ENCODE measurements around the gene PUSL1. TPM values are rescaled to one million over a fixed set of nuclear protein-coding genes. Genes with fewer than 3 reads are reported as not detected.

PUSL1 gene
- total RNA-seq, 2 experiments from 2014 or later: 31.3 to 57.1 TPM

GRCh38 chr1:1278620-1279019, 29.8 kb upstream of the PUSL1 start:
- no peak for DNase-seq (ENCODE audit: low spot score)
- no peaks in the 10 kb centered on the region for H3K79me2 ChIP-seq (ENCODE audit: insufficient read depth, low read depth, low read length)
- TF ChIP-seq CTCF (conservative IDR thresholded peaks at IDR 0.05; ENCODE audit: low read length) (no peak), EZH2phosphoT487 (IDR thresholded peaks at IDR 0.05; ENCODE audit: borderline replicate concordance, low read depth, low read length) (no peak)
- no peaks in the 10 kb centered on the region for H4K20me1 ChIP-seq (ENCODE audit: insufficient read depth, low read length)
- H3K4me1 ChIP-seq (ENCODE audit: insufficient read depth, low read length, poor library complexity, severe bottlenecking): peaks cover 6% of the 10 kb centered on the region
- no peaks in the 10 kb centered on the region for H3K9me3 ChIP-seq (ENCODE audit: low read length)
- H3K36me3 ChIP-seq (ENCODE audit: insufficient read depth, low read length): no peaks in the 10 kb centered on the region
- no peak overlapping the region for H3K4me2 ChIP-seq (ENCODE audit: low read length)
- intact Hi-C loops (cut with micrococcal nuclease; ENCODE audit: unreplicated experiment): no loop called here
- no peaks in the 10 kb centered on the region for H3K9me2 ChIP-seq (ENCODE audit: insufficient read depth, low read length)
- BruUV-seq (replicated peaks): no TSS peak
- H2AFZ ChIP-seq (ENCODE audit: low read length): no peak overlapping the region
- POLR2A ChIA-PET: interaction anchor here (0.6 kb wide), 1 partner anchor 136 kb away, joined by 3 read pairs; no protein-coding TSS in a partner anchor
- H3K27ac ChIP-seq (ENCODE audit: low read depth, low read length, poor library complexity, severe bottlenecking): no peak overlapping the region
- no peak overlapping the region for H3K4me3 ChIP-seq (ENCODE audit: low read depth, low read length, poor library complexity, severe bottlenecking)
- CTCF ChIA-PET (ENCODE audit: unreplicated experiment): no interaction called here

DNA sequence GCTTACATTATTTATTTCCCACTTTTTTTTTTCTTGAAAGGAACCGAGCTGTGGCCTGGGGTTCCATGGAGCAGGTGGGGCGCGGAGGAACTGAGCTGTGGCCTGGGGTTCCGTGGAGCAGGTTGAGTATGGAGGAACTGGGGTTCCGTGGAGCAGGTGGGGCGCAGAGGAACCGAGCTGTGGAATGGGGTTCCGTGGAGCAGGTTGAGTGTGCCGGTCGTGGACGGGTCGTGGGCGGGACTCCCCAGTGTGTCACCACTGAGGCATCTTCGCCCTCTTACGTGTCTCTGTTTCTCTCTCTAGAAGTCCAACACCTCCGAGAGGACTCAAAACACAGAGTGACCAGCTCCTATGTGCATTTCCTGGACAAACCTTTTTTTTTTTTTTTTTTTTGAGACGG, 29.4 kb upstream of the PUSL1 start:
- TF ChIP-seq EZH2phosphoT487 (IDR thresholded peaks at IDR 0.05; ENCODE audit: borderline replicate concordance, low read depth, low read length) (no peak), CTCF (conservative IDR thresholded peaks at IDR 0.05; ENCODE audit: low read length) (no peak)
- H3K4me2 ChIP-seq (ENCODE audit: low read length): no peak overlapping the region
- CTCF ChIA-PET (ENCODE audit: unreplicated experiment): no interaction called here
- H3K27ac ChIP-seq (ENCODE audit: low read depth, low read length, poor library complexity, severe bottlenecking): no peak overlapping the region
- POLR2A ChIA-PET: interaction anchor here (0.6 kb wide), 1 partner anchor 136 kb away, joined by 3 read pairs; no protein-coding TSS in a partner anchor
- peaks cover 6% of the 10 kb centered on the region for H3K4me1 ChIP-seq (ENCODE audit: insufficient read depth, low read length, poor library complexity, severe bottlenecking)
- H3K79me2 ChIP-seq (ENCODE audit: insufficient read depth, low read depth, low read length): no peaks in the 10 kb centered on the region
- H4K20me1 ChIP-seq (ENCODE audit: insufficient read depth, low read length): no peaks in the 10 kb centered on the region
- H3K9me2 ChIP-seq (ENCODE audit: insufficient read depth, low read length): no peaks in the 10 kb centered on the region
- no peaks in the 10 kb centered on the region for H3K36me3 ChIP-seq (ENCODE audit: insufficient read depth, low read length)
- intact Hi-C loops (cut with micrococcal nuclease; ENCODE audit: unreplicated experiment): no loop called here
- no peak for DNase-seq (ENCODE audit: low spot score)
- H3K9me3 ChIP-seq (ENCODE audit: low read length): no peaks in the 10 kb centered on the region
- H2AFZ ChIP-seq (ENCODE audit: low read length): no peak overlapping the region
- BruUV-seq (replicated peaks): no TSS peak
- no peak overlapping the region for H3K4me3 ChIP-seq (ENCODE audit: low read depth, low read length, poor library complexity, severe bottlenecking)

GRCh38 chr1:1280782-1281481, 27.5 kb upstream of the PUSL1 start:
- H2AFZ ChIP-seq (ENCODE audit: low read length): no peak overlapping the region
- no peaks in the 10 kb centered on the region for H3K79me2 ChIP-seq (ENCODE audit: insufficient read depth, low read depth, low read length)
- H3K4me1 ChIP-seq (ENCODE audit: insufficient read depth, low read length, poor library complexity, severe bottlenecking): no peaks in the 10 kb centered on the region
- POLR2A ChIA-PET: no interaction called here
- no peak overlapping the region for H3K27ac ChIP-seq (ENCODE audit: low read depth, low read length, poor library complexity, severe bottlenecking)
- TF ChIP-seq EZH2phosphoT487 (IDR thresholded peaks at IDR 0.05; ENCODE audit: borderline replicate concordance, low read depth, low read length) (no peak), CTCF (conservative IDR thresholded peaks at IDR 0.05; ENCODE audit: low read length) (no peak)
- intact Hi-C loops (cut with micrococcal nuclease; ENCODE audit: unreplicated experiment): no loop called here
- no peak overlapping the region for H3K4me3 ChIP-seq (ENCODE audit: low read depth, low read length, poor library complexity, severe bottlenecking)
- DNase-seq (ENCODE audit: low spot score): no peak
- H3K9me3 ChIP-seq (ENCODE audit: low read length): no peaks in the 10 kb centered on the region
- no peaks in the 10 kb centered on the region for H3K9me2 ChIP-seq (ENCODE audit: insufficient read depth, low read length)
- no peak overlapping the region for H3K4me2 ChIP-seq (ENCODE audit: low read length)
- BruUV-seq (replicated peaks): no TSS peak
- no peaks in the 10 kb centered on the region for H4K20me1 ChIP-seq (ENCODE audit: insufficient read depth, low read length)
- no peaks in the 10 kb centered on the region for H3K36me3 ChIP-seq (ENCODE audit: insufficient read depth, low read length)
- CTCF ChIA-PET (ENCODE audit: unreplicated experiment): no interaction called here
